Measurements from ENCODE around the gene FOXL1. TPM values are rescaled to one million over a fixed set of nuclear protein-coding genes. Genes with fewer than 3 reads are reported as not detected.

Gene FOXL1
- total RNA-seq, 4 donors from 2014 or later: 0.23 to 0.40 TPM; not detected in 2

GRCh38 chr16:86630471-86630870, 52.1 kb downstream of the FOXL1 start:
- H3K4me3 ChIP-seq: no peak overlapping the region
- H3K4me1 ChIP-seq: no peaks in the 10 kb centered on the region
- no peaks in the 10 kb centered on the region for H3K36me3 ChIP-seq
- no peak for TF ChIP-seq CTCF (IDR thresholded peaks at IDR 0.05)
- no peak overlapping the region for H3K27ac ChIP-seq
- H3K9me3 ChIP-seq: no peaks in the 10 kb centered on the region
- DNase-seq (ENCODE audit: low spot score in 2 of 2): no peak
- WGBS: 79% methylated on average over 11 of the region's 13 CpGs
- peaks cover 27% of the 10 kb centered on the region for H3K27me3 ChIP-seq

DNA sequence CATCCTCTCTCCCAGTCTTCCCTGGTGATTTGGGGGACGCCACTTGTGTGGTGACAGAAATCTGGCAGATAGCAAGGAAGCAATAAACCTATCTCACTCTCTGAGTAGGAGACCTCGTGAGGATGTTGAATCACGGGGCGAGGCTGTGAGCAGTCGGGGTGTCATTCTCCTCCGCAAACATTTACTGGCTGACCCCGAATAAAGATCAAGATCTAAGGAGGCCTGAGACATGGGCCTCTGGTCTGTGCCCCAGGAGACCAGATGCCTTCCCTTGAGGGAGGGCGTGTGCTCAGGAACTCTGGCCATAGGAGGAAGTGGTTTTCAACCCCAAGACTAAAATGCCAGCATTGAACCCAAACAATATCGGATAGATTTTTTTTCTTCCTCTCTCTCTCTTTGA, 53.1 kb downstream of the FOXL1 start:
- Histone ChIP-seq H3K27ac (no peak overlapping the region), H3K36me3 (no peaks in the 10 kb centered on the region), H3K27me3 (peaks cover 23% of the 10 kb centered on the region), H3K4me3 (no peak overlapping the region), H3K9me3 (no peaks in the 10 kb centered on the region), H3K4me1 (no peaks in the 10 kb centered on the region)
- 78% methylated on average over 9 of the region's 9 CpGs for WGBS
- TF ChIP-seq POLR2A (IDR thresholded peaks at IDR 0.05) (no peak), POLR2AphosphoS5 (IDR thresholded peaks at IDR 0.05) (no peak), CTCF (IDR thresholded peaks at IDR 0.05) (no peak), EP300 (IDR thresholded peaks at IDR 0.05) (no peak)
- DNase-seq (ENCODE audit: low spot score in 2 of 2): no peak

Other genes with a start within 250 kb of the FOXL1 start
- under 1 TPM in 3 of 4 donors, not detected in 1; 0.11 to 0.59 (median 0.21) TPM for gene FOXF1, start 68.0 kb upstream of the FOXL1 start, total RNA-seq
- 10 to 100 TPM; 12.4 to 43.4 (median 18.8) TPM for gene MTHFSD, start 23.3 kb upstream of the FOXL1 start, total RNA-seq
- under 1 TPM in 1 of 4 donors, not detected in 3; 0.56 TPM for gene FOXC2, start 11.7 kb upstream of the FOXL1 start, total RNA-seq

Data from suprapubic skin (tissue), 4 donors.